OCI-LY7 (cell line): Measurements from ENCODE around the gene TMEM213.

Source experiments
- EZH2phosphoT487 ChIP-seq: fragments of 200-600 bp; sonication (generic); IDR thresholded peaks from 2 replicates; pipeline ENCODE4 v1.6.1; 2018; ENCODE audit warnings: low read depth, borderline replicate concordance, mild to moderate bottlenecking, mixed run types, antibody characterized with exemption, low read length, moderate library complexity, mixed read lengths
- TF ChIP-seq, protein P1 (sequence below): fragments of 200-600 bp; sonication (generic); conservative IDR thresholded peaks from 2 replicates; pipeline ENCODE4 v1.5.1; 2014; ENCODE audit warnings: mild to moderate bottlenecking, antibody characterized with exemption, low read length, moderate library complexity, mixed read lengths

DNA sequence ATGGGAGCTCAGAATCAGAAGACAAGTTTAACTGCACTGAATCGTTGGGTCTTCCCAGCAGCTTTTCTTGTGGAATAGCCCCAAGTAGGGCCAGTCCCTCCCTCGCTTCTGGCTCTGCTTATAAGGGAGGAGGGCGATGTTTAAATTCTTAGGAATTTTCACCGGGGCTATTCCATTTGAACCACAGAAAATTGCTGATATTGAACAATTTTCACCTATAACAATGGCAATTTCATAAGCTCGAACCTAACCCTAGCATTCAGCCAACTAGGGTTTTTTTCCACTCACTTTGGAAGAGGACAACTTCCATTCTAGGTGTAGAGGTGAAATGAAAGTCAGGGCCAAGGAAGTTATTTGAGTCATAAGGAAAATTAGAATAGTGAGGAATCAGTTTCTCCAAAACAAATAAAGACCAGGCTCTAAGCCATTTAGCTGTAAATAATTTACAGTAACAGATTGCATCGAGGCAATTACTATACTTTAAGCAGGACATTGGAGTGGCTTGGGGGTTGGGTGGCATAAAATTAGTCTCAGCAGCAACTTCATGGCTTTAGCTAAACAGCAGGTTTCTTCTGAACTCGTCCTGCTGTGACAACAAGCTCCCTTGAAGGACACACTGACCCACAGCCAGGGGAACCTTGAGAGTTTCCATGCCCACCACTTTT is 1.7 kb downstream of the TMEM213 start:
- TF ChIP-seq, protein P1, sequence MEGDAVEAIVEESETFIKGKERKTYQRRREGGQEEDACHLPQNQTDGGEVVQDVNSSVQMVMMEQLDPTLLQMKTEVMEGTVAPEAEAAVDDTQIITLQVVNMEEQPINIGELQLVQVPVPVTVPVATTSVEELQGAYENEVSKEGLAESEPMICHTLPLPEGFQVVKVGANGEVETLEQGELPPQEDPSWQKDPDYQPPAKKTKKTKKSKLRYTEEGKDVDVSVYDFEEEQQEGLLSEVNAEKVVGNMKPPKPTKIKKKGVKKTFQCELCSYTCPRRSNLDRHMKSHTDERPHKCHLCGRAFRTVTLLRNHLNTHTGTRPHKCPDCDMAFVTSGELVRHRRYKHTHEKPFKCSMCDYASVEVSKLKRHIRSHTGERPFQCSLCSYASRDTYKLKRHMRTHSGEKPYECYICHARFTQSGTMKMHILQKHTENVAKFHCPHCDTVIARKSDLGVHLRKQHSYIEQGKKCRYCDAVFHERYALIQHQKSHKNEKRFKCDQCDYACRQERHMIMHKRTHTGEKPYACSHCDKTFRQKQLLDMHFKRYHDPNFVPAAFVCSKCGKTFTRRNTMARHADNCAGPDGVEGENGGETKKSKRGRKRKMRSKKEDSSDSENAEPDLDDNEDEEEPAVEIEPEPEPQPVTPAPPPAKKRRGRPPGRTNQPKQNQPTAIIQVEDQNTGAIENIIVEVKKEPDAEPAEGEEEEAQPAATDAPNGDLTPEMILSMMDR, result no peak
- TF ChIP-seq EZH2phosphoT487, result no peak
